Type B pancreatic cell (in vitro differentiated cells): ENCODE data around the gene RPL3. TPM values are rescaled to one million over a fixed set of nuclear protein-coding genes. Genes with fewer than 3 reads are reported as not detected.

Experiments used
- DNase-seq: peaks from one replicate; pipeline ENCODE4 v3.0.0; 2021; ENCODE audit warnings: mixed read lengths; ENCODE audit not compliant: unreplicated experiment; ENCODE audit errors: extremely low spot score
- H3K27ac Mint-ChIP-seq: 2 replicates; pipeline ENCODE4 v1.8.0; 2021; ENCODE audit warnings: mild to moderate bottlenecking, mixed read lengths
- H3K27me3 Mint-ChIP-seq: 2 replicates; pipeline ENCODE4 v1.8.0; 2021; ENCODE audit warnings: mixed read lengths
- H3K36me3 Mint-ChIP-seq: 2 replicates; pipeline ENCODE4 v1.8.0; 2021; ENCODE audit warnings: mixed read lengths
- H3K4me1 Mint-ChIP-seq: one replicate; pipeline ENCODE4 v1.8.0; 2021; ENCODE audit warnings: mixed read lengths; ENCODE audit not compliant: unreplicated experiment
- H3K4me3 Mint-ChIP-seq: 2 replicates; pipeline ENCODE4 v1.8.0; 2021; ENCODE audit warnings: mild to moderate bottlenecking, mixed read lengths
- H3K9me3 Mint-ChIP-seq: 2 replicates; pipeline ENCODE4 v1.8.0; 2021; ENCODE audit warnings: mixed read lengths
- CTCF ChIP-seq: fragments of 200-600 bp; sonication (generic); conservative IDR thresholded peaks from 2 replicates; pipeline ENCODE4 v1.5.0; 2021; ENCODE audit warnings: antibody characterized with exemption, mild to moderate bottlenecking
- total RNA-seq: library from RNA; stranded (reverse); gene quantifications from 2 replicates; pipeline ENCODE4 v1.2.1, GENCODE V29; 2021; ENCODE audit warnings: low replicate concordance

Gene RPL3
- total RNA-seq, 1 donor from 2014 or later = 2,431 TPM

- H3K36me3 Mint-ChIP-seq = no peaks in the 10 kb centered on the region
- H3K4me1 Mint-ChIP-seq = peaks cover 41% of the 10 kb centered on the region
- DNase-seq = no peak
- H3K27me3 Mint-ChIP-seq = no peaks in the 10 kb centered on the region
- TF ChIP-seq CTCF = no peak
- H3K27ac Mint-ChIP-seq = peak overlapping the region; percentile 82
- peaks cover 5% of the 10 kb centered on the region for H3K9me3 Mint-ChIP-seq
- H3K4me3 Mint-ChIP-seq = no peak overlapping the region
Measured at GRCh38 chr22:39292031-39292462, 27.4 kb downstream of the RPL3 start.

- Mint-ChIP-seq H3K4me1 (peaks cover 44% of the 10 kb centered on the region), H3K27ac (no peak overlapping the region)
Measured at GRCh38 chr22:39291523-39291922, 27.9 kb downstream of the RPL3 start.

GRCh38 chr22:39290724-39291161 is 28.7 kb downstream of the RPL3 start:
- peaks cover 39% of the 10 kb centered on the region for H3K4me1 Mint-ChIP-seq
- H3K4me3 Mint-ChIP-seq = no peak overlapping the region
- DNase-seq = no peak
- H3K36me3 Mint-ChIP-seq = no peaks in the 10 kb centered on the region
- peaks cover 5% of the 10 kb centered on the region for H3K9me3 Mint-ChIP-seq
- no peaks in the 10 kb centered on the region for H3K27me3 Mint-ChIP-seq
- H3K27ac Mint-ChIP-seq = no peak overlapping the region
- no peak for TF ChIP-seq CTCF

More at GRCh38 chr22:39291523-39291922, 27.9 kb downstream of the RPL3 start:
- no peak for TF ChIP-seq CTCF
- no peaks in the 10 kb centered on the region for H3K27me3 Mint-ChIP-seq
- H3K36me3 Mint-ChIP-seq = no peaks in the 10 kb centered on the region
- DNase-seq = no peak
- H3K9me3 Mint-ChIP-seq = peaks cover 5% of the 10 kb centered on the region
- H3K4me3 Mint-ChIP-seq = no peak overlapping the region

GRCh38 chr22:39289975-39290720 is 29.3 kb downstream of the RPL3 start:
- Mint-ChIP-seq H3K4me1 (peaks cover 37% of the 10 kb centered on the region), H3K9me3 (peaks cover 5% of the 10 kb centered on the region), H3K36me3 (no peaks in the 10 kb centered on the region), H3K4me3 (no peak overlapping the region), H3K27me3 (no peaks in the 10 kb centered on the region), H3K27ac (no peak overlapping the region)
- no peak for DNase-seq
- TF ChIP-seq CTCF = no peak

- TF ChIP-seq CTCF = no peak
- no peak overlapping the region for H3K27ac Mint-ChIP-seq
- H3K27me3 Mint-ChIP-seq = no peaks in the 10 kb centered on the region
Measured at GRCh38 chr22:39289533-39289932, 29.9 kb downstream of the RPL3 start.

More at GRCh38 chr22:39289533-39289932, 29.9 kb downstream of the RPL3 start:
- peaks cover 36% of the 10 kb centered on the region for H3K4me1 Mint-ChIP-seq
- H3K4me3 Mint-ChIP-seq = no peak overlapping the region
- peaks cover 5% of the 10 kb centered on the region for H3K9me3 Mint-ChIP-seq
- no peak for DNase-seq
- no peaks in the 10 kb centered on the region for H3K36me3 Mint-ChIP-seq
